ENCODE results near the gene CST9L. TPM values are rescaled to one million over a fixed set of nuclear protein-coding genes. Genes with fewer than 3 reads are reported as not detected.

Gene CST9L, protein sequence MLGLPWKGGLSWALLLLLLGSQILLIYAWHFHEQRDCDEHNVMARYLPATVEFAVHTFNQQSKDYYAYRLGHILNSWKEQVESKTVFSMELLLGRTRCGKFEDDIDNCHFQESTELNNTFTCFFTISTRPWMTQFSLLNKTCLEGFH
- not detected for polyA plus RNA-seq

GRCh38 chr20:23568320-23568970 lies at the start of gene CST9L:
CST9L (minus strand) TSS chr20:23568484; CDS start chr20:23568450, 34 bp downstream.
- Mint-ChIP-seq H3K4me1 (peaks cover 0 to 3% (median 0%) of the 10 kb centered on the region in 3 donors), H3K4me3 (peak within 1 kb of the TSS in 1 of 4 donors; percentile 39), H3K36me3 (peaks cover 3% of the 10 kb centered on the region), H3K27ac (no peak within 1 kb of the TSS), H3K27me3 (peaks cover 1% of the 10 kb centered on the region), H3K9me3 (peaks cover 0 to 8% (median 0%) of the 10 kb centered on the region in 3 donors)

DNA sequence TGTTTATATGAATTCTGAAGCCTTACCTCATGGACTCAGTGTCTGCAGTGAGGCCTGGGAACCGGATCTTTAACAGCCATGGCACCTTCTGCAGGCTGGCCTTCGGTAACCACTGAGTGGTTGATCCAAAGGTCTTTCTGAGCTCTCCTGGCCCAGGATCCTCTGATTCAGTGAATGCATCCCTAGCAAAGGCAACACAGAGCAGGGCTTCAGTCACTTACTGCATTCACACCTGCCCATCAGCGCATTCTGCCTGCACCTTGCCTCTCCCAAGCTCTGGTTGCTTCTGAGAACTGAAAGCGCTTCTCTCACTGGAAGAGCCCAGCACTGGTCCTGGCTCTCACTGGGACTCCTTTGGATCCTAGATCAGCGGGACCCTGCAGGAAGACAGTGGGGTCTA lies 45.9 kb upstream of the CST9L start:
- H3K27me3 Mint-ChIP-seq, result no peaks in the 10 kb centered on the region
- no peak overlapping the region for H3K4me3 Mint-ChIP-seq
- no peaks in the 10 kb centered on the region for H3K36me3 Mint-ChIP-seq
- no peaks in the 10 kb centered on the region for H3K4me1 Mint-ChIP-seq
- H3K27ac Mint-ChIP-seq, result no peak overlapping the region
- H3K9me3 Mint-ChIP-seq, result peaks cover 0 to 3% (median 0%) of the 10 kb centered on the region in 3 donors

DNA sequence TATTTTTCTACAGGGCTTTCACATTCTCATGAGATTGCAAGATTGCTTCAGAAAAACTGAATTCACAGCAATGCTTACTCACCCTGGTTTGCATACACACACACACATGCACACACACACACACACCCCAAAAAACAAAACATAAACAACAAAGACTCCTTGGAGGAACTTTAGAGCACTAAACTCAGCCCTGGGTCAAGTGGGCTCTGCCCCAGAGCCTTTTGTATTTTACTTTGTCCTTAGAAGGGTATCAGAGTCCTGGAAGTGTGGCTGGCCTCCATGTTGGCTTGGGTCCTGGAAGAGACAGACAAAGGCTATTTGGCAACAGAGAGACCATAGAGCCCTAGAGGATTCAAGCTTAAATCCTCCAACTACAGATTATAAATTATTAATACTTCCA lies 45.4 kb upstream of the CST9L start:
- Mint-ChIP-seq H3K9me3 (peaks cover 0 to 2% (median 0%) of the 10 kb centered on the region in 3 donors), H3K4me3 (no peak overlapping the region), H3K27me3 (no peaks in the 10 kb centered on the region), H3K36me3 (no peaks in the 10 kb centered on the region), H3K4me1 (no peaks in the 10 kb centered on the region), H3K27ac (no peak overlapping the region)

GRCh38 chr20:23612396-23612795 lies 44.1 kb upstream of the CST9L start:
- no peaks in the 10 kb centered on the region for H3K36me3 Mint-ChIP-seq
- no peaks in the 10 kb centered on the region for H3K9me3 Mint-ChIP-seq
- no peaks in the 10 kb centered on the region for H3K4me1 Mint-ChIP-seq
- H3K4me3 Mint-ChIP-seq, result no peak overlapping the region
- no peak overlapping the region for H3K27ac Mint-ChIP-seq
- H3K27me3 Mint-ChIP-seq, result no peaks in the 10 kb centered on the region

- H3K36me3 Mint-ChIP-seq, result no peaks in the 10 kb centered on the region
- H3K4me1 Mint-ChIP-seq, result no peaks in the 10 kb centered on the region
- no peak overlapping the region for H3K27ac Mint-ChIP-seq
- no peaks in the 10 kb centered on the region for H3K27me3 Mint-ChIP-seq
- no peaks in the 10 kb centered on the region for H3K9me3 Mint-ChIP-seq
- H3K4me3 Mint-ChIP-seq, result no peak overlapping the region
Measured at GRCh38 chr20:23609486-23610109, 41.3 kb upstream of the CST9L start.

- Mint-ChIP-seq H3K4me1 (no peaks in the 10 kb centered on the region), H3K4me3 (no peak overlapping the region), H3K27ac (no peak overlapping the region), H3K36me3 (no peaks in the 10 kb centered on the region), H3K27me3 (no peaks in the 10 kb centered on the region), H3K9me3 (no peaks in the 10 kb centered on the region)
Measured at GRCh38 chr20:23608251-23608846, 40.1 kb upstream of the CST9L start.

GRCh38 chr20:23607497-23608245 lies 39.4 kb upstream of the CST9L start:
- Mint-ChIP-seq H3K4me1 (no peaks in the 10 kb centered on the region), H3K9me3 (no peaks in the 10 kb centered on the region), H3K27ac (no peak overlapping the region), H3K4me3 (no peak overlapping the region), H3K36me3 (no peaks in the 10 kb centered on the region), H3K27me3 (peaks cover 2% of the 10 kb centered on the region)

GRCh38 chr20:23606652-23607049 lies 38.4 kb upstream of the CST9L start:
- peaks cover 3% of the 10 kb centered on the region for H3K27me3 Mint-ChIP-seq
- no peak overlapping the region for H3K4me3 Mint-ChIP-seq
- H3K9me3 Mint-ChIP-seq, result no peaks in the 10 kb centered on the region
- no peaks in the 10 kb centered on the region for H3K36me3 Mint-ChIP-seq
- H3K27ac Mint-ChIP-seq, result no peak overlapping the region
- H3K4me1 Mint-ChIP-seq, result no peaks in the 10 kb centered on the region

- H3K4me3 Mint-ChIP-seq, result no peak within 1 kb of the TSS
- no peaks in the 10 kb centered on the region for H3K4me1 Mint-ChIP-seq
- H3K27ac Mint-ChIP-seq, result no peak within 1 kb of the TSS
- no peaks in the 10 kb centered on the region for H3K36me3 Mint-ChIP-seq
- H3K9me3 Mint-ChIP-seq, result no peaks in the 10 kb centered on the region
- H3K27me3 Mint-ChIP-seq, result peaks cover 3% of the 10 kb centered on the region
Measured at GRCh38 chr20:23605867-23606651, 37.8 kb upstream of the CST9L start, which contains the start of gene CST9. CST9 (minus strand) TSS chr20:23605917; CDS start chr20:23605864, 53 bp downstream.

- Mint-ChIP-seq H3K9me3 (no peaks in the 10 kb centered on the region), H3K27ac (no peak overlapping the region), H3K27me3 (peaks cover 3% of the 10 kb centered on the region), H3K4me3 (no peak overlapping the region), H3K36me3 (no peaks in the 10 kb centered on the region), H3K4me1 (no peaks in the 10 kb centered on the region)
Measured at GRCh38 chr20:23604306-23604705, 36.0 kb upstream of the CST9L start.

GRCh38 chr20:23603321-23603720 lies 35.0 kb upstream of the CST9L start:
- no peak overlapping the region for H3K27ac Mint-ChIP-seq
- H3K4me1 Mint-ChIP-seq, result no peaks in the 10 kb centered on the region
- H3K36me3 Mint-ChIP-seq, result no peaks in the 10 kb centered on the region
- no peak overlapping the region for H3K4me3 Mint-ChIP-seq
- peaks cover 3% of the 10 kb centered on the region for H3K27me3 Mint-ChIP-seq
- H3K9me3 Mint-ChIP-seq, result no peaks in the 10 kb centered on the region

GRCh38 chr20:23602699-23603098 lies 34.4 kb upstream of the CST9L start:
- Mint-ChIP-seq H3K36me3 (no peaks in the 10 kb centered on the region), H3K4me3 (peak overlapping the region in 1 of 4 donors; percentile 30), H3K27me3 (peaks cover 3% of the 10 kb centered on the region), H3K27ac (no peak overlapping the region), H3K4me1 (no peaks in the 10 kb centered on the region), H3K9me3 (no peaks in the 10 kb centered on the region)

DNA sequence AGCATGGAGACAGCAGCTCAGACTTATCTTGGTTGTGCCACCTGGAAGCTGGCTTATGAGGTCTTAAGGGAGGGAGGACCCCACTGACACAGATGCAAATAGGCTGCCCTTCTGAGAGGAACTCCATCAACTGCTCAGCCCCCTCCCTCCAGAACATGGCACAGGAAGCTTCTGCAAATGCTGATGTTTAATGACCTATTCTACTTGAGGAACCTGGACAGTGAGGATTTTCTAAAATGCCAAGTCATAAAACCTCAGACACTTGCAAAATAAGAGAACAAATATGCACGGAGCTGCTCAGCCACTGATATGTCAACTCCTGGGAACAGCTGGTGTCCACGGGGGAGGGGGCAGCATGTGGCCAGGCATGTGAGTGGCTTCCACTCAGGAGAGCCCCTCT lies 34.0 kb upstream of the CST9L start:
- Mint-ChIP-seq H3K4me1 (no peaks in the 10 kb centered on the region), H3K36me3 (no peaks in the 10 kb centered on the region), H3K9me3 (no peaks in the 10 kb centered on the region), H3K27me3 (peaks cover 3% of the 10 kb centered on the region), H3K4me3 (peak overlapping the region in 1 of 4 donors; percentile 30), H3K27ac (no peak overlapping the region)

GRCh38 chr20:23601715-23602114 lies 33.4 kb upstream of the CST9L start:
- peaks cover 3% of the 10 kb centered on the region for H3K27me3 Mint-ChIP-seq
- no peaks in the 10 kb centered on the region for H3K36me3 Mint-ChIP-seq
- no peaks in the 10 kb centered on the region for H3K4me1 Mint-ChIP-seq
- no peak overlapping the region for H3K27ac Mint-ChIP-seq
- no peaks in the 10 kb centered on the region for H3K9me3 Mint-ChIP-seq
- H3K4me3 Mint-ChIP-seq, result no peak overlapping the region
